Breast epithelium (tissue), 3 donors: Measurements from ENCODE around the gene NMRAL1.

Experiments used
- POLR2A ChIP-seq: fragments of 450-650 bp; IDR thresholded peaks from one replicate; pipeline ENCODE4 v1.6.1; 2016; ENCODE audit warnings: antibody characterized with exemption, mild to moderate bottlenecking, moderate library complexity
- POLR2AphosphoS5 ChIP-seq, 3 donors: sonication (generic); formaldehyde crosslinking; IDR thresholded peaks; one replicate each; pipeline ENCODE4 v1.6.1; 2017; ENCODE audit warnings: antibody characterized with exemption in 3 of 3
- TF ChIP-seq, protein P1 (sequence below), 3 donors: fragments of 450-650 bp; IDR thresholded peaks; one replicate each; pipeline ENCODE4 v1.5.1; 2016 to 2017; ENCODE audit warnings: antibody characterized with exemption in 3 of 3, mild to moderate bottlenecking in 3 of 3, moderate library complexity in 3 of 3

GRCh38 chr16:4522051-4522581, 47.7 kb upstream of the NMRAL1 start:
- TF ChIP-seq POLR2AphosphoS5 (IDR thresholded peaks at IDR 0.05) (no peak), POLR2A (no peak)
- TF ChIP-seq, protein P1, sequence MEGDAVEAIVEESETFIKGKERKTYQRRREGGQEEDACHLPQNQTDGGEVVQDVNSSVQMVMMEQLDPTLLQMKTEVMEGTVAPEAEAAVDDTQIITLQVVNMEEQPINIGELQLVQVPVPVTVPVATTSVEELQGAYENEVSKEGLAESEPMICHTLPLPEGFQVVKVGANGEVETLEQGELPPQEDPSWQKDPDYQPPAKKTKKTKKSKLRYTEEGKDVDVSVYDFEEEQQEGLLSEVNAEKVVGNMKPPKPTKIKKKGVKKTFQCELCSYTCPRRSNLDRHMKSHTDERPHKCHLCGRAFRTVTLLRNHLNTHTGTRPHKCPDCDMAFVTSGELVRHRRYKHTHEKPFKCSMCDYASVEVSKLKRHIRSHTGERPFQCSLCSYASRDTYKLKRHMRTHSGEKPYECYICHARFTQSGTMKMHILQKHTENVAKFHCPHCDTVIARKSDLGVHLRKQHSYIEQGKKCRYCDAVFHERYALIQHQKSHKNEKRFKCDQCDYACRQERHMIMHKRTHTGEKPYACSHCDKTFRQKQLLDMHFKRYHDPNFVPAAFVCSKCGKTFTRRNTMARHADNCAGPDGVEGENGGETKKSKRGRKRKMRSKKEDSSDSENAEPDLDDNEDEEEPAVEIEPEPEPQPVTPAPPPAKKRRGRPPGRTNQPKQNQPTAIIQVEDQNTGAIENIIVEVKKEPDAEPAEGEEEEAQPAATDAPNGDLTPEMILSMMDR (IDR thresholded peaks at IDR 0.05) = no peak
